ENCODE measurements around the gene SULT1A1.
"Not testable (repeated sequence)": the region's sequence is repeated elsewhere in the genome, so short reads cannot be mapped to it uniquely, and the experiment has no call there.

SULT1A1 gene

DNA sequence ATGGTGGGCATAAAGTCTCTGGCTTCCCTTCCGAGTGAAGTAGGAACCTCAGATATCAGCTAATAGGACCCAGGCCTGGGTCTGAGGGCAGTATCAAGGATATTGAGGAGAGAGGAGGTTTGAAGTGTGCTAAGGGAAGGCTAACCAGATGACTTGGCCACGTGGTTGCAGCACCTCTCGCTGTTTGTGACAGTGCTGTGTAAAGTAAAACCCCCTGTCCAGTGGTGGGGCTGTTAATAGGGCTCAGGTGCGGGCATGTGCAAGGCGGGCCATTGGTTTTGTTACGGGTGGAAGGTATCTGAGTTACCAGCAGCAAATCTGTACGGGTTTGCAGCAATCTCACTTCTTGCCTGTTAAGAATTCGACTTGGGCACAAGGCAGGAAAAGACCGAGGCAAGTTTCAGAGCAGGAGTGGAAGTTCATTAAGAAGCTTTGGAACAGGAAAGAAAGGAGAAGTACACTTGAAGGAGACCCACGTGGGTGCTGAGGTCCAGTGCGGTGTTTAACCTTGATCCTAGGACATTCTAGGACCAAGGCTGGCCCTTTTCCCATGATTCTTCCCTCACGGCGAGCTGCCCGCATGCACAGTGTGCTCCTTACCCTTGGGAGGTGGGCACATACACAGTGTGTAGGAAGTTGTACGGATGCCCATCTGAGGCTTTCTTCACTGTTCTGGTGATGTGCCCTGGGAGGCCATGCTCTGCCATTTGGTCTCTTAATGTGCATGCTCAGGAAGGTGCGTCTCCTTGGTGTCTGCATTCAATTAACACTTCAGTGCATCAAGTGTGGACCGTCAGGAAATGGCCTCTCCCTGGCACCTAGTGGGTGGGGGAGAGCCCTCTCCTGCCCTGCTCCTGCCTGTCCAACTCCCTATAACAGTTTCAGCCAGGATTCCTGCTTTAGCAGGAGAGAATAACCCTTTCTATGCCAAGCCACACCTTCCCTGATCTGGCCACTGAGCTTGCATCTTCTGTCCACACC lies 35.8 kb downstream of the SULT1A1 start:
- TF ChIP-seq, protein P1, sequence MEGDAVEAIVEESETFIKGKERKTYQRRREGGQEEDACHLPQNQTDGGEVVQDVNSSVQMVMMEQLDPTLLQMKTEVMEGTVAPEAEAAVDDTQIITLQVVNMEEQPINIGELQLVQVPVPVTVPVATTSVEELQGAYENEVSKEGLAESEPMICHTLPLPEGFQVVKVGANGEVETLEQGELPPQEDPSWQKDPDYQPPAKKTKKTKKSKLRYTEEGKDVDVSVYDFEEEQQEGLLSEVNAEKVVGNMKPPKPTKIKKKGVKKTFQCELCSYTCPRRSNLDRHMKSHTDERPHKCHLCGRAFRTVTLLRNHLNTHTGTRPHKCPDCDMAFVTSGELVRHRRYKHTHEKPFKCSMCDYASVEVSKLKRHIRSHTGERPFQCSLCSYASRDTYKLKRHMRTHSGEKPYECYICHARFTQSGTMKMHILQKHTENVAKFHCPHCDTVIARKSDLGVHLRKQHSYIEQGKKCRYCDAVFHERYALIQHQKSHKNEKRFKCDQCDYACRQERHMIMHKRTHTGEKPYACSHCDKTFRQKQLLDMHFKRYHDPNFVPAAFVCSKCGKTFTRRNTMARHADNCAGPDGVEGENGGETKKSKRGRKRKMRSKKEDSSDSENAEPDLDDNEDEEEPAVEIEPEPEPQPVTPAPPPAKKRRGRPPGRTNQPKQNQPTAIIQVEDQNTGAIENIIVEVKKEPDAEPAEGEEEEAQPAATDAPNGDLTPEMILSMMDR (IDR thresholded peaks at IDR 0.05; ENCODE audit: insufficient read depth, low read length, missing control alignments): no peak
- DNase-seq (ENCODE audit: low read depth, low spot score): no peak
- POLR2A ChIA-PET: no interaction called here
- H3K4me3 ChIP-seq (ENCODE audit: low read depth, low read length): no peak overlapping the region
- CTCF ChIA-PET: interaction anchor here (0.7 to 1.7 kb wide), 3 partner anchors 18 to 20 kb away, joined by 3 to 4 read pairs (median 4); partner anchors contain the start of gene SGF29

DNA sequence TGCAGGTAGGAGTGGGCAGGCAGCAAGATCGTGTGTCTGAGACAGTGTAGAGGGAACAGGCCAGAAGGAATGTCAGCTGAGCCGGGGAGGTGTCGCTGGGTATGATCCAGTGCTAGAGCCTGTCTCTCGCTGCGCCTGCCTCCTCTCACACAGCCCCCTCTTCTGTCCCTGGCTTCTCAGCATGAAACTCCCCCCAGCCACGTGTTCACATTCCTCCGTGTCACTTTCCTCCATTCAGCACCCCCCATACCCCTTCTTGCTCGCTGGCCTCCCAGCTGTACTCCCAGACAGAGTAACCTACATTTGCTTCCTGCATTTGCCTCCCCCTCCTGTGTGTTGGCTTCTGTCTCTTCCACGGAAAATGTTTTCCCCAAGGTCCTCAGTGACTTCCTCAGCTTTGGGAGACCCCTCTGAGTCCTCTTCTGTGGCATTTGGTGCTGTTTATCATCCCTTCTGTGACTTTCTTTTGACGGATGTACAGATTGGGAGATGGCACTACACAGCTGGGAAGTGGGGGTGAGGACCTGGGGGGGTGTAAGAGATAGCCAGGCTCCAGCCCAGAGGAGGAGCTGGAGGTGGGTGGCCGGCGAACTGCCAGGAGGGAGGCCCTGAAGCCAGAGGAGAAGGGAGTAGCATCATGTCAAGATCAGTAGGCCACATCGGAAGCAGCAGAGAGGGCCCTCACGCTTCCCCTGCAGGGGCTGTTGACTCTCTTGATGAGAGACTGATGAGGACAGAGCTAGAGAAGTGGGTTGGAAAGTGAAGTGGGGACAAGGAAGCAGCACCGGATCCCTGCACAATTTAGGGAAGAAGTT lies 36.9 kb downstream of the SULT1A1 start:
- CTCF ChIA-PET: interaction anchor here (0.9 to 1.7 kb wide), 2 partner anchors 18 to 19 kb away, joined by 4 read pairs; partner anchors contain the start of gene SGF29
- TF ChIP-seq, protein P1 (IDR thresholded peaks at IDR 0.05; ENCODE audit: insufficient read depth, low read length, missing control alignments): no peak
- no peak for DNase-seq (ENCODE audit: low read depth, low spot score)
- POLR2A ChIA-PET: interaction anchor here (0.6 kb wide), 1 partner anchor 21 kb away, joined by 3 read pairs; no protein-coding TSS in a partner anchor
- no peak overlapping the region for H3K4me3 ChIP-seq (ENCODE audit: low read depth, low read length)

DNA sequence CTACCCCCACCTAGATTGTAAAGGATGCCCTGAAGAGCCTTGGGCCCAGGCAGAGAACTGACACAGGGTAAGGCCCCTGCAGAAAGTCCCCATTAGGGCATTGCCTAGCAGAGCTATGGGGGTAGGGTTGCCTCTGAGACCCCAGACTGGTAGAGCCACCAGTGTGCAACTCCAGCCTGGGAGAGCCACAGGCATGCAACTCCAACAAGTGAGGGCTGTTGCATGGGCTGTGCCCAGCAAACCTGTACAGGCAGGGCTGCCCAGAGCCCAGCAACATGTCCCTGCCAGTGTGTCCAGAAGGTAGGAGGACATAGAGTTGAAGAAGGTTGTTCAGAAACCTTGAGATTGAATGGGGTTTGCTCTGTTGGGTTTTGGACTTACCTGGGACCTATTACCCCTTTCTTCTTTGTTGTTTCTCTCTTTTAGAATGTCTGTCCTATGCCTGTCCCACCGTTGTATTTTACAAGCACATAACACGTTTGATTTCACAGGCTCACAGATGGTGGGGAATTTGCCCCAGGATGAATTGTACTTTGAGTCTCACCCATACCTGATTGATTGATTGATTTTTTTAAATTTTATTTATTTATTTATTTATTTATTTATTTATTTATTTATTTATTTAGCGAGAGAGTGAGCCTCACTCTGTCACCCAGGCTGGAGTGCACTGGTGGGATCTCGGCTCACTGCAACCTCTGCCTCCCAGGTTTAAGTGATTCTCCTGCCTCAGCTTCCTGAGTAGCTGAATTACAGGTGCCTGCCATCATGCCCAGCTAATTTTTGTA lies 39.7 kb downstream of the SULT1A1 start:
- ChIA-PET POLR2A (no interaction called here), CTCF (no interaction called here)

DNA sequence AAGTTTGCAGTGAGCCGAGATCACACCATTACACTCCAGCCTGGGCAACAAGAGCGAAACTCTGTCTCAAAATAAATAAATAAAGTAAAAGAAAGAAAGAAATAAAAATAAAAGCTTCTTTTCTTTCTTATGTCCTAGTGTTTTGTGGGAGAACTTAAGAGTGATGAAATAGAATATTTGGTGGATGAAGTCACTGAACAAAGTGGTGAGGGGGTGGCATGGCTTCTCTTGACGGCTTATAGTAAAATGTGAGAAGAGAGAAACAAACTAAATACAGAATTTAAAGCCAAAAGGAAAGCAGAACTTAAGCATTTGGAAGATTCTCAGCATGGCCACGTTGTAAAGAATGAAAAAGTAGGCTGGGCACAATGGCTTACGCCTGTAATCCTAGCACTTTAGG lies 40.8 kb downstream of the SULT1A1 start:
- H3K4me3 ChIP-seq (ENCODE audit: low read depth, low read length): no peak overlapping the region
- ChIA-PET CTCF (interaction anchor here (1.3 kb wide), 1 partner anchor 13 kb away, joined by 5 read pairs; no protein-coding TSS in a partner anchor), POLR2A (interaction anchor here (0.9 kb wide), 1 partner anchor 15 kb away, joined by 3 read pairs; the partner anchor contains the start of gene SGF29)
- TF ChIP-seq, protein P1 (IDR thresholded peaks at IDR 0.05; ENCODE audit: insufficient read depth, low read length, missing control alignments): no peak
- no peak for DNase-seq (ENCODE audit: low read depth, low spot score)

More for the DNA sequence above, 39.7 kb downstream of the SULT1A1 start:
- no peak for DNase-seq (ENCODE audit: low read depth, low spot score)
- H3K4me3 ChIP-seq (ENCODE audit: low read depth, low read length): no peak overlapping the region
- TF ChIP-seq, protein P1 (IDR thresholded peaks at IDR 0.05; ENCODE audit: insufficient read depth, low read length, missing control alignments): no peak

DNA sequence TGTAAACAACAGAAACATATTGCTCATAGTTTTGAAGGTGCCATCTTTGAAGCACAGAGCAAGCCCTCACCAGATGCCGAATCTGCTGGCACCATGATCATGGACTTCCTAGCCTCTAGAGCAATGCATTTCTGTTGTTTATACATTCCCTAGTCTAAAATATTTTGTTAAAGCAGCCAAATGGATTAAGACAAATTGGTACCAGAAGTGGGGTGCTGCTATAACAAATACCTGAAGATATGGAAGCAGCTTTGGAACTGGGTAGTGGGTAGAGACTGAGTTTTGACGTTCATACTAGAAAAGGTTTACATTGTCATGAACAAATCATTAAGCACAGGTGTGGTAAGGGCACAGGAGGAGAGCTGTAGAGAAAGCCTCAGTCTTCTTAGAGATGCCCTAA lies 42.6 kb downstream of the SULT1A1 start:
- TF ChIP-seq, protein P1 (IDR thresholded peaks at IDR 0.05; ENCODE audit: insufficient read depth, low read length, missing control alignments): no peak
- POLR2A ChIA-PET: no interaction called here
- H3K4me3 ChIP-seq (ENCODE audit: low read depth, low read length): no peak overlapping the region
- DNase-seq (ENCODE audit: low read depth, low spot score): no peak
- CTCF ChIA-PET: no interaction called here

DNA sequence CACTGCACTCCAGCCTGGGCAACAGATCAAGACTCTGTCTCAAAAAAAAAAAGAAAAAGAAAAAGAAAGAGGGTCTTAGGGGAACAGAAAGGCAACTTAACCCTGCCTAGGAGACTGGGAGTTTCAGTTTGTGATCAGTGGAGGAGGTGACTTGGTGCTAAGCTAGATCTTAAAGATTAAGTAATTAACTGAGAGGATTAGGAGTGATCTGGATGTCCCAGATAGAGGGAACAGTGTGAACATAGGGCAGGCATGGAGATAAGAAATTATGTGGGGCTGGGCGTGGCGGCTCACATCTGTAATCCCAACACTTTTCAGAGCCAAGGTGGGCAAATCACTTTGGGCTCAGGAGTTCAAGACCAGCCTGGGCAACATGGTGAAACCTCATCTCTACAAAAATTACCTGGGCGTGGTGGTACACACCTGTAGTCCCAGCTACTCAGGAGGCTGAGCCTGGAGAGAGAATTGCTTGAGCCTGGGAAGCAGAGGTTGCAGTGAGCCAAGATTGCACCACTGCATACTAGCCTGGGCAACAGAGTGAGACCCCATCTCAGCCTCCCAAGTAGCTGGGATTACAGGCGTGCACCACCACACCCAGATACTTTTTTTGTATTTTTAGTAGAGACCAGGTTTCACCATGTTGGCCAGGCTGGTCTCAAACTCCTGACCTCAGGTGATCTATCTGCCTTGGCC lies 43.5 kb downstream of the SULT1A1 start:
- CTCF ChIA-PET: interaction anchor here (0.6 kb wide), 1 partner anchor 20 kb away, joined by 3 read pairs; no protein-coding TSS in a partner anchor
- POLR2A ChIA-PET; DNase-seq (ENCODE audit: low read depth, low spot score); H3K4me3 ChIP-seq (ENCODE audit: low read depth, low read length): not testable (repeated sequence)
